HG03280 (cell line): Measurements from ENCODE around the gene OSBPL10.
"Not testable (repeated sequence)": the region's sequence is repeated elsewhere in the genome, so short reads cannot be mapped to it uniquely, and the experiment has no call there.

ENCODE experiments used
- ATAC-seq: cut with Tn5 transposase; IDR thresholded peaks from one replicate; pipeline ENCODE4 v1.9.1; 2021; ENCODE audit warnings: mild to moderate bottlenecking, moderate library complexity; ENCODE audit not compliant: unreplicated experiment

OSBPL10 gene

GRCh38 chr3:31992995-31993394 lies 11.9 kb upstream of the OSBPL10 start:
- not testable (repeated sequence) for ATAC-seq

- ATAC-seq = no peak
Measured at GRCh38 chr3:31988271-31988670, 7.2 kb upstream of the OSBPL10 start.

GRCh38 chr3:31985831-31986230 lies 4.8 kb upstream of the OSBPL10 start:
- ATAC-seq = no peak

- no peak for ATAC-seq
Measured at GRCh38 chr3:31984321-31984720, 3.3 kb upstream of the OSBPL10 start.

GRCh38 chr3:31980530-31981205 lies 394 bp downstream of the OSBPL10 start:
- ATAC-seq = peak; percentile 36

- ATAC-seq = peak; percentile 48
Measured at GRCh38 chr3:31979001-31979697, 1.9 kb downstream of the OSBPL10 start.

- ATAC-seq = no peak
Measured at GRCh38 chr3:31978553-31978952, 2.5 kb downstream of the OSBPL10 start.

- no peak for ATAC-seq
Measured at GRCh38 chr3:31977736-31978135, 3.3 kb downstream of the OSBPL10 start.

GRCh38 chr3:31976302-31976701 lies 4.8 kb downstream of the OSBPL10 start:
- no peak for ATAC-seq

- no peak for ATAC-seq
Measured at GRCh38 chr3:31974964-31975363, 6.1 kb downstream of the OSBPL10 start.

GRCh38 chr3:31974471-31974870 lies 6.6 kb downstream of the OSBPL10 start:
- no peak for ATAC-seq

GRCh38 chr3:31973837-31974236 lies 7.2 kb downstream of the OSBPL10 start:
- no peak for ATAC-seq

GRCh38 chr3:31973081-31973480 lies 8.0 kb downstream of the OSBPL10 start:
- ATAC-seq = no peak

GRCh38 chr3:31971607-31972006 lies 9.5 kb downstream of the OSBPL10 start:
- ATAC-seq = no peak

GRCh38 chr3:31968927-31969418 lies 12.1 kb downstream of the OSBPL10 start:
- no peak for ATAC-seq

GRCh38 chr3:31968369-31968926 lies 12.6 kb downstream of the OSBPL10 start:
- no peak for ATAC-seq

GRCh38 chr3:31967592-31967991 lies 13.5 kb downstream of the OSBPL10 start:
- no peak for ATAC-seq

- ATAC-seq = no peak
Measured at GRCh38 chr3:31966978-31967591, 14.0 kb downstream of the OSBPL10 start.

- no peak for ATAC-seq
Measured at GRCh38 chr3:31962801-31963205, 18.3 kb downstream of the OSBPL10 start.

- ATAC-seq = no peak
Measured at GRCh38 chr3:31960793-31961431, 20.1 kb downstream of the OSBPL10 start.
